ENCODE measurements around the gene OSTM1.

GRCh38 chr6:108107102-108107501 is 32.6 kb upstream of the OSTM1 start:
- no peak for TF ChIP-seq EZH2 (IDR thresholded peaks at IDR 0.05; ENCODE audit: low read depth, low read length, severe bottlenecking)
- TF ChIP-seq SIN3A (conservative IDR thresholded peaks at IDR 0.05 in 1 of 2, IDR thresholded peaks at IDR 0.05 in 1 of 2; ENCODE audit: low read depth in 1 of 2, low read length in 2 of 2), result no peak
- no peak for TF ChIP-seq EP300 (IDR thresholded peaks at IDR 0.05; ENCODE audit: borderline replicate concordance in 1 of 2, low read depth in 2 of 2, low read length in 2 of 2)
- no peak for TF ChIP-seq POLR2A (IDR thresholded peaks at IDR 0.05; ENCODE audit: control extremely low read depth in 1 of 2, low read depth in 2 of 2, low read length in 2 of 2)
- TF ChIP-seq SAP30 (IDR thresholded peaks at IDR 0.05; ENCODE audit: insufficient read depth, insufficient replicate concordance, low read length), result no peak
- TF ChIP-seq CBX5 (IDR thresholded peaks at IDR 0.05; ENCODE audit: low read depth, low read length), result no peak
- TF ChIP-seq TBP (IDR thresholded peaks at IDR 0.05; ENCODE audit: low read depth, low read length), result no peak
- TF ChIP-seq CTCF (IDR thresholded peaks at IDR 0.05; ENCODE audit: control extremely low read depth in 1 of 3, insufficient read depth in 1 of 3, low read depth in 1 of 3, low read length in 3 of 3), result no peak
- TF ChIP-seq POU5F1 (IDR thresholded peaks at IDR 0.05; ENCODE audit: low read depth, low read length), result no peak
- TF ChIP-seq GTF2F1 (IDR thresholded peaks at IDR 0.05; ENCODE audit: borderline replicate concordance, low read depth, low read length), result no peak
- no peak for TF ChIP-seq POLR2AphosphoS5 (IDR thresholded peaks at IDR 0.05; ENCODE audit: low read depth, low read length)
- no peak for TF ChIP-seq SUZ12 (IDR thresholded peaks at IDR 0.05; ENCODE audit: low read length)
